Measurements from ENCODE around the gene KMO. TPM values are rescaled to one million over a fixed set of nuclear protein-coding genes. Genes with fewer than 3 reads are reported as not detected.

The KMO gene
- total RNA-seq, 1 donor from 2014 or later: 0.50 TPM

- Histone ChIP-seq H3K36me3 (ENCODE audit: insufficient read depth, low read length) (no peaks in the 10 kb centered on the region), H3K4me3 (ENCODE audit: insufficient read depth, low read depth, low read length) (no peak overlapping the region), H3K27me3 (ENCODE audit: insufficient read depth, low read length) (no peaks in the 10 kb centered on the region), H3K4me1 (ENCODE audit: insufficient read depth, low read length) (peaks cover 15% of the 10 kb centered on the region), H3K4me2 (ENCODE audit: low read length) (no peak overlapping the region), H3K27ac (ENCODE audit: low read depth, low read length) (no peak overlapping the region), H3K79me2 (ENCODE audit: insufficient read depth, low read length) (peaks cover 22% of the 10 kb centered on the region), H3K9ac (ENCODE audit: low read length) (no peak overlapping the region), H4K20me1 (ENCODE audit: insufficient read depth, low read length) (peaks cover 12% of the 10 kb centered on the region), H3K9me3 (ENCODE audit: insufficient read depth, low read depth, low read length) (no peaks in the 10 kb centered on the region), H2AFZ (ENCODE audit: low read depth, low read length) (no peak overlapping the region)
- FAIRE-seq (no peak), DNase-seq (ENCODE audit: low read depth) (no peak)
- TF ChIP-seq CTCF (IDR thresholded peaks at IDR 0.05; ENCODE audit: insufficient read depth, low read depth, low read length) (no peak), EZH2 (IDR thresholded peaks at IDR 0.05; ENCODE audit: insufficient read depth, low read length) (no peak)
- no peak overlapping the region for H3K27ac Mint-ChIP-seq (ENCODE audit: unreplicated experiment)
- peaks cover 28% of the 10 kb centered on the region for H3K4me1 Mint-ChIP-seq (ENCODE audit: low read depth, unreplicated experiment)
- H3K27me3 Mint-ChIP-seq (ENCODE audit: low read depth, unreplicated experiment): no peaks in the 10 kb centered on the region
- no peaks in the 10 kb centered on the region for H3K36me3 Mint-ChIP-seq (ENCODE audit: low read depth, unreplicated experiment)
- H3K4me3 Mint-ChIP-seq (ENCODE audit: unreplicated experiment): no peak overlapping the region
- H3K9me3 Mint-ChIP-seq (ENCODE audit: unreplicated experiment): peaks cover 2% of the 10 kb centered on the region
These were observed 110.4 kb downstream of the KMO start for GRCh38 chr1:241642593-241642944.

- H3K27ac Mint-ChIP-seq (ENCODE audit: unreplicated experiment): no peak overlapping the region
- Histone ChIP-seq H3K36me3 (ENCODE audit: insufficient read depth, low read length) (no peaks in the 10 kb centered on the region), H3K9me3 (ENCODE audit: insufficient read depth, low read depth, low read length) (no peaks in the 10 kb centered on the region), H3K9ac (ENCODE audit: low read length) (no peak overlapping the region), H2AFZ (ENCODE audit: low read depth, low read length) (no peak overlapping the region), H3K4me3 (ENCODE audit: insufficient read depth, low read depth, low read length) (no peak overlapping the region), H3K79me2 (ENCODE audit: insufficient read depth, low read length) (peaks cover 5% of the 10 kb centered on the region), H4K20me1 (ENCODE audit: insufficient read depth, low read length) (no peaks in the 10 kb centered on the region), H3K27me3 (ENCODE audit: insufficient read depth, low read length) (no peaks in the 10 kb centered on the region), H3K4me2 (ENCODE audit: low read length) (no peak overlapping the region), H3K4me1 (ENCODE audit: insufficient read depth, low read length) (peaks cover 5% of the 10 kb centered on the region), H3K27ac (ENCODE audit: low read depth, low read length) (no peak overlapping the region)
- H3K9me3 Mint-ChIP-seq (ENCODE audit: unreplicated experiment): peaks cover 2% of the 10 kb centered on the region
- no peaks in the 10 kb centered on the region for H3K27me3 Mint-ChIP-seq (ENCODE audit: low read depth, unreplicated experiment)
- DNase-seq (ENCODE audit: low read depth) (no peak), FAIRE-seq (no peak)
- no peak overlapping the region for H3K4me3 Mint-ChIP-seq (ENCODE audit: unreplicated experiment)
- TF ChIP-seq EZH2 (IDR thresholded peaks at IDR 0.05; ENCODE audit: insufficient read depth, low read length) (no peak), CTCF (IDR thresholded peaks at IDR 0.05; ENCODE audit: insufficient read depth, low read depth, low read length) (no peak)
- H3K36me3 Mint-ChIP-seq (ENCODE audit: low read depth, unreplicated experiment): no peaks in the 10 kb centered on the region
- peaks cover 20% of the 10 kb centered on the region for H3K4me1 Mint-ChIP-seq (ENCODE audit: low read depth, unreplicated experiment)
These were observed 112.1 kb downstream of the KMO start for GRCh38 chr1:241644259-241644658.

GRCh38 chr1:241645199-241645598 is 113.0 kb downstream of the KMO start:
- TF ChIP-seq EZH2 (IDR thresholded peaks at IDR 0.05; ENCODE audit: insufficient read depth, low read length) (no peak), CTCF (IDR thresholded peaks at IDR 0.05; ENCODE audit: insufficient read depth, low read depth, low read length) (no peak)
- Histone ChIP-seq H3K9ac (ENCODE audit: low read length) (no peak overlapping the region), H3K27me3 (ENCODE audit: insufficient read depth, low read length) (no peaks in the 10 kb centered on the region), H4K20me1 (ENCODE audit: insufficient read depth, low read length) (no peaks in the 10 kb centered on the region), H3K9me3 (ENCODE audit: insufficient read depth, low read depth, low read length) (no peaks in the 10 kb centered on the region), H3K79me2 (ENCODE audit: insufficient read depth, low read length) (no peaks in the 10 kb centered on the region), H3K36me3 (ENCODE audit: insufficient read depth, low read length) (no peaks in the 10 kb centered on the region), H3K4me1 (ENCODE audit: insufficient read depth, low read length) (peaks cover 5% of the 10 kb centered on the region), H2AFZ (ENCODE audit: low read depth, low read length) (no peak overlapping the region), H3K4me2 (ENCODE audit: low read length) (no peak overlapping the region), H3K4me3 (ENCODE audit: insufficient read depth, low read depth, low read length) (no peak overlapping the region), H3K27ac (ENCODE audit: low read depth, low read length) (no peak overlapping the region)
- H3K36me3 Mint-ChIP-seq (ENCODE audit: low read depth, unreplicated experiment): no peaks in the 10 kb centered on the region
- DNase-seq (ENCODE audit: low read depth) (no peak), FAIRE-seq (no peak)
- H3K4me3 Mint-ChIP-seq (ENCODE audit: unreplicated experiment): no peak overlapping the region
- peaks cover under 1% of the 10 kb centered on the region for H3K27me3 Mint-ChIP-seq (ENCODE audit: low read depth, unreplicated experiment)
- H3K9me3 Mint-ChIP-seq (ENCODE audit: unreplicated experiment): peaks cover 2% of the 10 kb centered on the region
- peaks cover 20% of the 10 kb centered on the region for H3K4me1 Mint-ChIP-seq (ENCODE audit: low read depth, unreplicated experiment)
- H3K27ac Mint-ChIP-seq (ENCODE audit: unreplicated experiment): no peak overlapping the region

Other genes with a start within 250 kb of the KMO start
- gene RGS7, start 175.2 kb upstream of the KMO start, total RNA-seq: 0.17 and 0.18 TPM in 2 replicates
- gene FH, start 12.6 kb upstream of the KMO start, total RNA-seq: 47.3 and 49.4 TPM in 2 replicates
- gene CHML, start 108.0 kb downstream of the KMO start, total RNA-seq: 16.6 and 22.6 TPM in 2 replicates
- 12.0 and 16.9 TPM in 2 replicates for gene OPN3, start 108.0 kb downstream of the KMO start, total RNA-seq
- not detected in 2 replicates for gene WDR64, start 119.9 kb downstream of the KMO start, total RNA-seq

All from astrocyte (in vitro differentiated cells and primary cell).